ENCODE results near the gene OCRL. TPM values are rescaled to one million over a fixed set of nuclear protein-coding genes. Genes with fewer than 3 reads are reported as not detected.

Gene OCRL
- total and polyA plus RNA-seq, 3 experiments from 2014 or later = 0.31 to 1.9 (median 1.7) TPM

DNA sequence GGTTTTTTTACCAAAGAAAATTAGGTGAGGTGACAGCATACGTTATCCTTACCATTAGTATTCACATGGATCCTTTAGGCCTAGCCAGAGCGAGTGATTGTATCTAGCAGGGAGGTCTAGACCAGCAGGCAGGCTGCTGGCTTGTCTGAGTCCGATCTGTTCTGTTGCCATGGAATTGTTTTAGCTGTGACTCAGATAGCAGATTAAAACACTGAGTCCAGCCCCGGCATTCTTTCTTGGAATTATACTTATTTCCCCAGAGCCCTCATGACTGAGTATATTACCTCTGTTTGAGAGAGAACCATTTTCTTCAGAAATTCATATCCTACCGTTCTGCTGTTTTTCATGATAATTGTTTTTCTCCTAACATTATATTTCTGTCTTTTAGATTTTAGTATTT is 37.4 kb downstream of the OCRL start:
- Mint-ChIP-seq H3K27ac (peak overlapping the region in 1 of 8 donors; percentile 1), H3K36me3 (peaks cover 0 to 6% (median 4%) of the 10 kb centered on the region in 3 donors), H3K9me3 (no peaks in the 10 kb centered on the region), H3K4me3 (no peak overlapping the region), H3K27me3 (peaks cover 0 to 4% of the 10 kb centered on the region in 2 donors), H3K4me1 (no peaks in the 10 kb centered on the region)
- DNase-seq = no peak
- ChIA-PET CTCF (no interaction called here), POLR2A (no interaction called here)
- Histone ChIP-seq H3K27me3 (ENCODE audit: insufficient read depth, low read length, poor library complexity, severe bottlenecking) (no peaks in the 10 kb centered on the region), H3K9me3 (ENCODE audit: low read length) (no peaks in the 10 kb centered on the region), H3K4me3 (ENCODE audit: low read length) (no peak overlapping the region), H3K36me3 (ENCODE audit: insufficient read depth, low read length) (no peaks in the 10 kb centered on the region), H3K27ac (ENCODE audit: low read depth, low read length) (peak overlapping the region; percentile 11), H3K4me1 (ENCODE audit: insufficient read depth, low read length) (no peaks in the 10 kb centered on the region)

DNA sequence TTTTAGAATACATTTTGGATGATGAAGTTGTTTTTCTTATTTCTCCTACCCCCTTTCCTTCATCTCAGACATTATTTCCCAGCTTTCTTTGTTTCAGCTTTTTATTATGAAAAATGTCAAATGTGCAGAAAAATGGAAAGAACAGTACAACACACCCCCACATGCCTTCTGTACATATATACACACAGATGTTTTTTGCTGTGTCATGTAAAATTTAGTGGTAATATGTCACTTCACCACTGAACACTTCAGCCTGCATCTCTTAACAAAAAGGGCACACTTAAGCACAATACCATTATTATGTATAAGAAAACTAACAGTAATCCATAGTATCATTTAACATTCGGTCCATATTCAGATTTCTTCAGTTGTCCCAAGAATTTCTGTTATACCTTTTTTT is 37.8 kb downstream of the OCRL start:
- DNase-seq = no peak
- Mint-ChIP-seq H3K27me3 (peaks cover 0 to 4% of the 10 kb centered on the region in 2 donors), H3K9me3 (no peaks in the 10 kb centered on the region), H3K27ac (no peak overlapping the region), H3K4me3 (no peak overlapping the region), H3K36me3 (peaks cover 0 to 6% (median 4%) of the 10 kb centered on the region in 3 donors), H3K4me1 (no peaks in the 10 kb centered on the region)
- no peaks in the 10 kb centered on the region for H3K4me1 ChIP-seq (ENCODE audit: insufficient read depth, low read length)
- H3K27ac ChIP-seq (ENCODE audit: low read depth, low read length) = peak overlapping the region; percentile 11
- no peak overlapping the region for H3K4me3 ChIP-seq (ENCODE audit: low read length)
- no peaks in the 10 kb centered on the region for H3K36me3 ChIP-seq (ENCODE audit: insufficient read depth, low read length)
- no peaks in the 10 kb centered on the region for H3K27me3 ChIP-seq (ENCODE audit: insufficient read depth, low read length, poor library complexity, severe bottlenecking)
- H3K9me3 ChIP-seq (ENCODE audit: low read length) = no peaks in the 10 kb centered on the region
- CTCF ChIA-PET = no interaction called here
- POLR2A ChIA-PET = no interaction called here

GRCh38 chrX:129581904-129582303 is 41.8 kb downstream of the OCRL start:
- Histone ChIP-seq H3K36me3 (ENCODE audit: insufficient read depth, low read length) (no peaks in the 10 kb centered on the region), H3K27ac (ENCODE audit: low read depth, low read length) (no peak overlapping the region), H3K9me3 (ENCODE audit: low read length) (no peaks in the 10 kb centered on the region), H3K4me3 (ENCODE audit: low read length) (no peak overlapping the region), H3K4me1 (ENCODE audit: insufficient read depth, low read length) (no peaks in the 10 kb centered on the region), H3K27me3 (ENCODE audit: insufficient read depth, low read length, poor library complexity, severe bottlenecking) (no peaks in the 10 kb centered on the region)
- H3K9me3 Mint-ChIP-seq = no peaks in the 10 kb centered on the region
- no peak overlapping the region for H3K4me3 Mint-ChIP-seq
- ChIA-PET POLR2A (no interaction called here), CTCF (no interaction called here)
- no peaks in the 10 kb centered on the region for H3K4me1 Mint-ChIP-seq
- peaks cover 0 to 4% of the 10 kb centered on the region in 2 donors for H3K27me3 Mint-ChIP-seq
- no peak overlapping the region for H3K27ac Mint-ChIP-seq
- DNase-seq = no peak
- H3K36me3 Mint-ChIP-seq = no peaks in the 10 kb centered on the region

DNA sequence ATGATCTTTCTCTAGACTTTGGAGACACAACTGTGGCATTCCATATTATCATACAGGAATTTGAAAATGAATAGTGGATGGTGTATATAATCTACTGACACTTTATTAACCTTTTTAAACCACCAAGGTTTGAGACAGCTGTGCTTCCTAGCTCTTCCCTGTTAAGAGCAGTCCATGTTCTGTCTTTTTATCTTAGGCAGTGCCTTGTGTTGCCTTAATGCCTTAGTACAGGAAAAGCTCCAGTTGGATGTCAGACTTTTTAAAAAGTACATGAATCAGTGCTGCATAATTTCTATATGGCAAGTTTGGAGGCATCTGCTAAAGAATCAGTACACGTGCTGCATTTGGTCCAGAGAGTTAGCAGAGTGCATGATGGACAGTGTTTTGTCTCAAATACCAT is 45.1 kb downstream of the OCRL start:
- H3K4me3 Mint-ChIP-seq = no peak overlapping the region
- H3K4me1 ChIP-seq (ENCODE audit: insufficient read depth, low read length) = no peaks in the 10 kb centered on the region
- peaks cover 0 to 3% (median 0%) of the 10 kb centered on the region in 3 donors for H3K36me3 Mint-ChIP-seq
- CTCF ChIA-PET = no interaction called here
- no peaks in the 10 kb centered on the region for H3K36me3 ChIP-seq (ENCODE audit: insufficient read depth, low read length)
- no peaks in the 10 kb centered on the region for H3K27me3 ChIP-seq (ENCODE audit: insufficient read depth, low read length, poor library complexity, severe bottlenecking)
- DNase-seq = no peak
- peaks cover 0 to 4% of the 10 kb centered on the region in 2 donors for H3K27me3 Mint-ChIP-seq
- no peaks in the 10 kb centered on the region for H3K4me1 Mint-ChIP-seq
- H3K27ac Mint-ChIP-seq = no peak overlapping the region
- H3K9me3 Mint-ChIP-seq = no peaks in the 10 kb centered on the region
- no peak overlapping the region for H3K27ac ChIP-seq (ENCODE audit: low read depth, low read length)
- POLR2A ChIA-PET = no interaction called here
- H3K4me3 ChIP-seq (ENCODE audit: low read length) = no peak overlapping the region
- H3K9me3 ChIP-seq (ENCODE audit: low read length) = no peaks in the 10 kb centered on the region

GRCh38 chrX:129585691-129586090 is 45.6 kb downstream of the OCRL start:
- H3K4me1 ChIP-seq (ENCODE audit: insufficient read depth, low read length) = no peaks in the 10 kb centered on the region
- H3K9me3 Mint-ChIP-seq = no peaks in the 10 kb centered on the region
- no peak overlapping the region for H3K4me3 ChIP-seq (ENCODE audit: low read length)
- ChIA-PET CTCF (no interaction called here), POLR2A (no interaction called here)
- peaks cover 0 to 4% of the 10 kb centered on the region in 2 donors for H3K27me3 Mint-ChIP-seq
- no peaks in the 10 kb centered on the region for H3K9me3 ChIP-seq (ENCODE audit: low read length)
- no peaks in the 10 kb centered on the region for H3K27me3 ChIP-seq (ENCODE audit: insufficient read depth, low read length, poor library complexity, severe bottlenecking)
- no peaks in the 10 kb centered on the region for H3K4me1 Mint-ChIP-seq
- H3K36me3 ChIP-seq (ENCODE audit: insufficient read depth, low read length) = no peaks in the 10 kb centered on the region
- no peak overlapping the region for H3K27ac ChIP-seq (ENCODE audit: low read depth, low read length)
- H3K4me3 Mint-ChIP-seq = no peak overlapping the region
- no peak overlapping the region for H3K27ac Mint-ChIP-seq
- H3K36me3 Mint-ChIP-seq = peaks cover 0 to 3% (median 0%) of the 10 kb centered on the region in 3 donors
- no peak for DNase-seq

- CTCF ChIA-PET = no interaction called here
- no peak overlapping the region for H3K27ac ChIP-seq (ENCODE audit: low read depth, low read length)
- H3K9me3 Mint-ChIP-seq = no peaks in the 10 kb centered on the region
Observed at GRCh38 chrX:129586446-129586845, 46.4 kb downstream of the OCRL start.

GRCh38 chrX:129590596-129590995 is 50.5 kb downstream of the OCRL start:
- Mint-ChIP-seq H3K27me3 (no peaks in the 10 kb centered on the region), H3K4me1 (no peaks in the 10 kb centered on the region), H3K27ac (no peak overlapping the region), H3K36me3 (peaks cover 0 to 3% (median 0%) of the 10 kb centered on the region in 3 donors), H3K4me3 (no peak overlapping the region), H3K9me3 (no peaks in the 10 kb centered on the region)
- Histone ChIP-seq H3K4me3 (ENCODE audit: low read length) (no peak overlapping the region), H3K27me3 (ENCODE audit: insufficient read depth, low read length, poor library complexity, severe bottlenecking) (no peaks in the 10 kb centered on the region), H3K4me1 (ENCODE audit: insufficient read depth, low read length) (no peaks in the 10 kb centered on the region), H3K27ac (ENCODE audit: low read depth, low read length) (no peak overlapping the region), H3K36me3 (ENCODE audit: insufficient read depth, low read length) (no peaks in the 10 kb centered on the region), H3K9me3 (ENCODE audit: low read length) (no peaks in the 10 kb centered on the region)
- DNase-seq = no peak
- POLR2A ChIA-PET = no interaction called here
- CTCF ChIA-PET = no interaction called here

More at GRCh38 chrX:129586446-129586845, 46.4 kb downstream of the OCRL start:
- Histone ChIP-seq H3K4me1 (ENCODE audit: insufficient read depth, low read length) (no peaks in the 10 kb centered on the region), H3K9me3 (ENCODE audit: low read length) (no peaks in the 10 kb centered on the region), H3K27me3 (ENCODE audit: insufficient read depth, low read length, poor library complexity, severe bottlenecking) (no peaks in the 10 kb centered on the region), H3K36me3 (ENCODE audit: insufficient read depth, low read length) (no peaks in the 10 kb centered on the region), H3K4me3 (ENCODE audit: low read length) (no peak overlapping the region)
- no peak overlapping the region for H3K27ac Mint-ChIP-seq
- DNase-seq = no peak
- H3K4me3 Mint-ChIP-seq = no peak overlapping the region
- H3K4me1 Mint-ChIP-seq = no peaks in the 10 kb centered on the region
- peaks cover 0 to 3% (median 0%) of the 10 kb centered on the region in 3 donors for H3K36me3 Mint-ChIP-seq
- POLR2A ChIA-PET = no interaction called here
- peaks cover 0 to 2% of the 10 kb centered on the region in 2 donors for H3K27me3 Mint-ChIP-seq

DNA sequence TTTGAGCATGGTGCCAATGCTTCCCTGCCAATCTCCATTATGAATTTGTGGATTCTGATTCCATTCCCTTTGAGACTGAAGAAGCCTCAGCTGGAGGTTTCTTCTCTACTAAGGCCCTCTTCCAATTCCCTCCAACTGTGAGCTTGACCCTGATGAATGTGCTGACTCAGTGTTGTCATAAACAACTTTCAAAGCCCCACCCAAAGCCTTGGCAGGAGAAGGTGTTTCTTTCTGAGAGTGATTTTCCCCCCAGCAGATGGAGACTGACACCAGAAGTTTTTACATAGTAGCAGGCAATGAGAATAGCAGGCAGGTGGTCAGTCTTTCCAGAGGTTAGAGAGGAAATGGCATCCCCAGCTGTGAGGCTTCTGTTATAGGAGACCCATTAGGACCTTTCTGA is 53.1 kb downstream of the OCRL start:
- Histone ChIP-seq H3K9me3 (ENCODE audit: low read length) (no peaks in the 10 kb centered on the region), H3K4me3 (ENCODE audit: low read length) (no peak overlapping the region), H3K4me1 (ENCODE audit: insufficient read depth, low read length) (no peaks in the 10 kb centered on the region), H3K27ac (ENCODE audit: low read depth, low read length) (peak overlapping the region; percentile 31), H3K27me3 (ENCODE audit: insufficient read depth, low read length, poor library complexity, severe bottlenecking) (no peaks in the 10 kb centered on the region), H3K36me3 (ENCODE audit: insufficient read depth, low read length) (no peaks in the 10 kb centered on the region)
- H3K4me3 Mint-ChIP-seq = no peak overlapping the region
- POLR2A ChIA-PET = no interaction called here
- H3K27me3 Mint-ChIP-seq = peaks cover 0 to 3% of the 10 kb centered on the region in 2 donors
- H3K27ac Mint-ChIP-seq = no peak overlapping the region
- no peaks in the 10 kb centered on the region for H3K9me3 Mint-ChIP-seq
- H3K36me3 Mint-ChIP-seq = peaks cover 0 to 1% (median 0%) of the 10 kb centered on the region in 3 donors
- CTCF ChIA-PET = interaction anchor here (1.0 kb wide), 1 partner anchor 13 kb away, joined by 3 read pairs; no protein-coding TSS in a partner anchor
- no peaks in the 10 kb centered on the region for H3K4me1 Mint-ChIP-seq
- no peak for DNase-seq

GRCh38 chrX:129594781-129595180 is 54.7 kb downstream of the OCRL start:
- no peak overlapping the region for H3K27ac ChIP-seq (ENCODE audit: low read depth, low read length)
- H3K4me1 ChIP-seq (ENCODE audit: insufficient read depth, low read length) = no peaks in the 10 kb centered on the region
- H3K4me3 Mint-ChIP-seq = no peak overlapping the region
- peaks cover 2 to 8% of the 10 kb centered on the region in 2 donors for H3K27me3 Mint-ChIP-seq
- H3K9me3 Mint-ChIP-seq = no peaks in the 10 kb centered on the region
- H3K36me3 Mint-ChIP-seq = no peaks in the 10 kb centered on the region
- ChIA-PET POLR2A (no interaction called here), CTCF (interaction anchor here (0.6 kb wide), 1 partner anchor 225 kb away, joined by 3 read pairs; no protein-coding TSS in a partner anchor)
- no peaks in the 10 kb centered on the region for H3K27me3 ChIP-seq (ENCODE audit: insufficient read depth, low read length, poor library complexity, severe bottlenecking)
- no peak overlapping the region for H3K4me3 ChIP-seq (ENCODE audit: low read length)
- no peaks in the 10 kb centered on the region for H3K9me3 ChIP-seq (ENCODE audit: low read length)
- H3K4me1 Mint-ChIP-seq = no peaks in the 10 kb centered on the region
- H3K27ac Mint-ChIP-seq = no peak overlapping the region
- DNase-seq = no peak
- H3K36me3 ChIP-seq (ENCODE audit: insufficient read depth, low read length) = no peaks in the 10 kb centered on the region

Data from CD8-positive, alpha-beta memory T cell (primary cell).